ENCODE measurements around the gene DBH.
A peak's percentile ranks its signal among the peaks of the same experiment; 100 is the strongest.
"Not testable (repeated sequence)": the region's sequence is repeated elsewhere in the genome, so short reads cannot be mapped to it uniquely, and the experiment has no call there.

The DBH gene

DNA sequence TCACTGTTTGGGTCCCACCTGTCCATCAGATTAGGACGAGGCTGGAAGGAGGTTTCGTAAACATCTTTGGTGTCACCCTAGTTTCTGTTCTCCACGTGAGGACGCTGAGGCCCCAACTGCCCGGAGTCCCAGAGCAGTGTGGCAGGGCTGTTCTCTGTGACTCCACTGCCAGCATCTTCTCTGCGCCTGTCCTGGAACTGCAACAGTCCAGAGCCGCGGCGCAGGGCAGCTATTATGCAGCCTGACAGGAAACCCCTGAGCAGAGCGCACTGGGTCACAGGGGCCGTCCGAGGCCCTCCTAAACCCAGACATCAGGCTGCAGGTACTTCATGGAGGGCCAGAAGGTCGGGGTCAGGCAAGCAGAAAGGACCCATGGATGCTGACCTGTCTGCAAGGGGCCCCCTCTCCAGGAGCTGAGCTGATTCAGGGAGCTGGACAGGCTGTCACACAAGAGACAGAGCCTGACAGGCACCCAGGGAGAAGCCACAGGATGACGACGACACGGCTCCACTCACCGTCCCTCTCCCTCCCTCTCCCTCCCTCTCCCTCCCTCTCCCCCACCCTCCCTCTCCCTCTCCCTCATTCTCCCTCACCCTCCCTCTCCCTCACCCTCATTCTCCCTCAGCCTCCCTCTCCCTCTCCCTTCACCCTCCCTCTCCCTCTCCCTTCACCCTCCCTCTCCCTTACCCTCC, 31.7 kb downstream of the DBH start:
- DNase-seq = no peak

DNA sequence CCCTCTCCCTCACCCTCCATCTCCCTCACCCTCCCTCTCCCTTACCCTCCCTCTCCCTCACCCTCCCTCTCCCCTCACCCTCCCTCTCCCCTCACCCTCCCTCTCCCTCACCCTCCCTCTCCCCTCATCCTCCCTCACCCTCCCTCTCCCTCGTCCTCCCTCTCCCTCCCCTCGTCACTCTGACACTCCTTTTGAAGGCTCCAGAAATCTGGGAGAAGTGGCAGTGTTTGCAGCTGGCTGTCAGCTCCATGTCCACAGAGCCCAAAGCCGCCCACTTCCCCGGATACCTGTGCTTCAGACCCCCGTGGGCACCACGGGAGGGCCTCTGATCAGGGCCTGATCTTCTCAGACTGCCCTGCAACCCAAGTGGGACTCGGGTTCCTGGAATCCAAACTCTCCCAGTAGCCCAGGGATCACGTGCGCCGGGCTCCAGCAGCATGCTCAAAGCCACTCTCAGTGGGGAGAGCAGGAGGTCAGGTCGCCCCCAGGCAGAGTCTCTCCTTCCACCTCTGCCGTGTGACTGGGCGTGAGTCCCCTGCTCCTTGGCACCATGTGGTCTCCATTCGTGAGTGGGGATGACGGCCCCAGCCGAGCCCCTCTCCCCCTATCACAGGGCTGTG, 33.1 kb downstream of the DBH start:
- DNase-seq = no peak

DNA sequence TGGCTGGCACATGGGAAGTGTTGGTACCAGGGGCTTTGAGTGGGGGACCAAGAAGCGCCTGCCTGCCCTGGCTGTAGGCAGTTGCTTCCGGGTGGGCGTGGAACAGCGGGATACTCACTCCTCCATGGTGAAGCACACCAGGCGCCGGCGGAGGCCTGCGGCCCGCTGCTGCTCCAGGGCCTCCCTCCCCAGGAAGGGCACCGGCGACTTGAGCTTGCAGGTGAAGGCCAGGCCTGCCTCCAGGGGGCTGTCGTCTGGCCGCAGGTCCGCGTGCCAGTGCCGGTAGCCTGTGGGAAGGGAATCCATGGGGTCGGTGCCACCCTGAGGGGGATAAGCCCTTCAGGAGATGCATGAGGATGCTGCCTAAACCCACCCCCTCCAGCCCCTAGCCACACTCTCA, 34.3 kb downstream of the DBH start:
- DNase-seq = no peak

DNA sequence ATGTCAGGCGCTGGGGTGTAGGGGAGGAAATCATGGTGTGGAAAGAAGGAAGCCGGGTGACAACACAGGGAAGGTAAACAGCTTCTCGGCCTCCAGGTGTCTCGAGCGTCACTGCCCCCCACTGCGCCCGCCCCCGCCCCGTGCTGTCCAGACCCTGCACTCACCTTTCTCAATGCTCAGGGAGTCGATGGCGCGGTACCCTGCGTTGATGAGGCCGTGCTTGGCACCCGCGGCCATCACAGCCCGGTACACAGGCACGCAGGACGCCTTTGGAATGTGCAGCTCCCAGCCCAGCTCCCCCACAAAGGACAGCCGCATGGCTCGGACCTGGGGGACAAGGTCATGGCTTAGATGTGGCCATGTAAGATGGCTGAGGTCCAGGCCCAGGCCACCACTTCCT, 35.2 kb downstream of the DBH start:
- no peak for DNase-seq

DNA sequence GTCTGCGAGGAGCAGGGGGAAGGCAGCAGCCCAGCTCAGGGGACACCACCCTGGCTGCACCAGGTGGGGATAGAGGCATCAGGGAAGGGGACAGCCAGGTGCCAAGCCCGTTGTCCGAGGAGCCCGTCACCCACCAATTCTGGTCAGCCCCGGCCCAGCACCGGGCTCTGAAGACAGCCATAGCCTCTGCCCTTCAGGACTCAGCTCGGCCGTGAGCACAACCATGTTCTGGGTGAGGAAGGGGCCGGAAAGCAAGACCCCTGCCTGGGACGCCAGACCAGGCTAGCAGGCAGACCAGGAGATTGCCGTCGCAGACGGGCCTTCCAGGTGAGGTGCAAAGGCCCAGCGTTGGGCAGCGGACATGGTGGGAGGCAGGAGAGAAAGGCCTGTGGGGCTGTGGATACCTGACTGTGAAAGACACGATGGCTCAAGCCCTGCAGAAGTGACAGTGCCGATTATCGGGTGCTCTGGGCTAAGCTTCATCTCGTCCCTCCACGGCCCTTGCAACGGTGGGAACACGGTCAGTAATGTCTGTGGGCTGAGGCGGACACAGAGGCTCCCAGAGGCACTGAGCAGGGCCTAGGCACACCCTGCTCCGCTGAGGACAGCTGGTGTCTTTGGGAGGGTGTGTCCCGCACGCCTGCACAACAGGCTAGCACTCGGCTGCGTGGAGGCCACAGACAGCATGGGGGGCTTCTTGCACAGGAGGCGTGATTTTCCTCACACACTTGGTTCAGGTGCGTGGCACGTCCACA, 36.5 kb downstream of the DBH start:
- no peak for DNase-seq

DNA sequence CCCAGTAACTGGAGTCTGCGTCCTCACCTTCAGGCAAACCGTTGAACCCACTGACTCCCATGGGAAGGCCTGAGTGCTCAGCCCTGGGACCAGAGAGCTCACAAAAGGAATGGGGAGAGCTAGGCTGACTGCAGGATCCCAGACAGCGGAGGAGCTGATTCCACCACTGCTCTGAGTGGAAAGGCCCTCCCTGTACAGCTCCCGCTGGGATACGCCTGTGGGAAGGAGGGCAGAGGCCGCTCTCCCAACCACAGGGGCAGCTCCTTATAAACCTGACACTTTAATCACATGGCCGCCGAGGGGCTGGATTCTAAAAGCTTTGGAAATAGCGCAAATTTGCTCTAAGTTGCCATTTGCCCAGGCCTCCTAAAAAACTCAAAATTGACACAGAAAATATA, 37.1 kb downstream of the DBH start:
- no peak for DNase-seq

DNA sequence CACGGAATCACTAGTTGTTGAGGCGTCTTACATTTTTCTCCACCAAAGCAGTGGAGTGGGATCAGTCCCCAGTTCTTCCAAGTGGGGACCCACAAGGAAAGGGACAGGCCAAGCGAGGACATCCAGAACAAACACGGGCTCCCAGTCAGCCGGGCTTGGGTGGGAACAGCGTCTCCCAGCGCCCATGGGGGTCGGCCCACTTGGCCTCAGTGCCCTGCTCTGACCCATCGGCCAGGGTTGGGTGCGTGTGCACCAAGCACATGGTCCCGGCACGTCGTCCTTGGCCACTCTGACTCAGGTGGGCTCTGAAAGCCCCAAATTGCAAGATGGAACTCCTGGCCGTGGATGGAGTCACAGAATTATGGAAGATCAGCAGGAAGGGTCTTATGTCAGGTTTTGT, 37.9 kb downstream of the DBH start:
- no peak for DNase-seq

DNA sequence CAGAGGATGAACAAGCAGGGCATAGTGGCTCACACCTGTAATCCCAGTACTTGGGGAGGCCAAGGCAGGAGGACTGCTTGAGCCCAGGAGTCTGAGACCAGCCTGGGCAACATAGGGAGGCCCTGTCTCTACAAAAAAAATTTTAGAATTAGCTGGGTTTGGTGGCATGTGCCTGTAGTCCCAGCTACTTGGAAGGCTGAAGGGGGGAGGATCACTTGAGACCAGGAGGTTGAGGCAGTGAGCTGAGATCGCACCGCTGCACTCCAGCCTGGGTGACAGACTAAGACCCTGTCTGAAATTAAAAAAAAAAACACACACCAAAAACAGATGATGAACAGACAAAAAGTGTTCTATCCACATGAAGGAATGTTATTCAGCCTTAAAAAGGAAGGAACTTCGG, 39.6 kb downstream of the DBH start:
- not testable (repeated sequence) for DNase-seq

DNA sequence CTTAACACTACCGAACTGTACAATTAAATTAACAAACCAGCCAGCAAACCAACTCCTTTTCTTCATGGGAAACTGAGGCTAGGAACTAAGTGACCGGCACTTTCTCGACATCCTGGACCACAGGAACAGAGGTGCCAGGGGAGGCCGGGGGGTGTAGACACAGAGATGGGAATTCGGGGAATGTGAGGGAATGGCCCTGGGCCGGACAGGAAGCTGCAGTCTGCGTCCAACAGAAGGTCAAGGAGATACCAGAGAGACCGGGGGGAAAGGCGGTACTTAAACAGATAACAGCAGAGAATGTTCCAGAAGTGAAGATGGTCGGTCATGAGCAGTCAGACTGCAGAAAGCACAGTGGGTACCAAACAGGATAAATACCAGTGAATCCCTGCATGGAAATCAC, 40.3 kb downstream of the DBH start:
- no peak for DNase-seq

DNA sequence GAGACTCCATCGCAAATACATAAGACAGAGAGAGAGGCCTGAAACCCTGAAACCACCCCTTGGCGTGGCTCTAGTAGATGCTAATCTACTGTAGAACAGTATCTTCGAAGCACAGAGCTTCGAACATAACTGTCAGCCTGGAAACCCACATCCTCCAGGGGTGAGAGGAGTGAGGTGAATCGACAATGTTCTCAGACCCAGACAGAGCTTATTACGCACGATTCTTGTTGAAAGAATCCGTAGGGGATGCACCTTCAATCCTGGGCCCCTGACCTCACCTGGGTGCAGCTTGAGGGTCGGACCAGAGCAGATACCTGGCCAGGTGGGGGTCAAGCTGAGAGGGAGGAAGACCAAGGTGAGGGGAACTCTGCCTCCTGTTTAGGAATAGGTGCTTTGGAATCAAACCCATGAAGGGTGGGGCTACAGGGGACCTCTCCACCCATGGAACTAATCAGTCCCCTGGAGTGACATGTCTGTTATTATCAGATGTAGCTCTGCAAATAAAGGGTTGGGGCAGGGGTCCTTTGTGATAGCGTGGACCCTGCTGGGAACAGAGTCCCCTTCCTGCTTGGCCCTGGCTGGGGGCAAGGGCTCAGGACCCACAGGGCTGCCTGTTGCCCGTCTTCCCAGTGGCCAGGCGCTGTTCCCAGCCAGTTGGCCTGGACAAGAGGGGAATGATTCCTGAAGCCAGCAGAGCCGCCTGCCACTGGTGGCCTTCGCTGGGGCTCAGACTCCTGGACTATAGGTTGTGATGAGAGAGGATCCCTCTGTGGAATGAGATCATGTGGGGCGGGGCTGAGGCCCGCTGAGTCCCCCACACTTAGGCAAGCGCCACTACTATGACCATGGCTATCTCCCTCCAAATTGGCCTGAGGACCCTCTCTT, 41.2 kb downstream of the DBH start:
- DNase-seq = no peak

DNA sequence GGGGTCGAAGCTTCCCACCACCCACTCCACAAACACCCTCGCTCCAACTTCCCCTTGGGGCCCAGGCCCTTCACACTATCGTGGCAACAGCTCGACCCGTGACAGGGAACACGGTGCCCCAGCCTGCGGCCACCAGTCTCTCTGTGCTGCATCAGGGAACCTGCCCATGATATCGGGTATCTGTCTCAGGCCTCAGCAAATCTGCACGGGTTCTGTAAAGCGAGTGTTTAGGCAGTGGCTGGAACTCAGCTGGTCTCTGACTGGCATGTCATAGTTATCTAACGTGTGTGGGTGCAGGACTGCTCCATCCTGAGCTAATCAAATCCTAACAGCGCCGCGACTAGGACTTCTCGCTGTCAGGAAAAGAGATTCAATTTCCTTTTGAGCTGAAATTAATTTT, 42.9 kb downstream of the DBH start:
- DNase-seq = no peak

DNA sequence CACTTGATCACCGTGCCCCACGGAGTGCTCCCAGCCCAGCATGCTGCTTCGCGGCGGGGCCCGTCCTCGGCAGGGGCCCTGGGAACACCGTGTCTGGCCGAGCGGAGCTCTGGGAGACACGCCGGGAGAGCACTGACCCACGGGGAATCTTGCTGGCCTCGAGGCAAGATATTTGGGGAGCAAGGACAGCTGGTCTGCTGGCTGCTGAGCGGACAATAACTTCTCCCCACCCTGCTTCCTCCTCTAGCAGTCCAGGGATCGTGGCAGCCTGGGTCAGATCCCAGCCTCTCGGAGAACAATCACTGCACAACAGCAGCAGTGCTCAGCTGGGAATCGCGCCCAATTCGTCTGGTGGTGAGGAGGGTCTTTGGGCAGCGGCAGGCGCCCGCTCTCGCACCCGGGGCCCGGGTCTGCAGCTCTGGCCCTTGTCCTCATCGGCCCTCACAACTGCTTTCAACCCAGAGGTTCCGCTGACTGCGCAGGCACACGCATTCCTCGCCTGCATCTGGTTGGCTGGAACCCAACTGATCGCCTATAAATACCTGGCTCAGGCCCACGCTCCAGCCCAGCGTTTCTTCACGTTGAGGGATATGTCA, 43.4 kb downstream of the DBH start:
- DNase-seq = no peak

DNA sequence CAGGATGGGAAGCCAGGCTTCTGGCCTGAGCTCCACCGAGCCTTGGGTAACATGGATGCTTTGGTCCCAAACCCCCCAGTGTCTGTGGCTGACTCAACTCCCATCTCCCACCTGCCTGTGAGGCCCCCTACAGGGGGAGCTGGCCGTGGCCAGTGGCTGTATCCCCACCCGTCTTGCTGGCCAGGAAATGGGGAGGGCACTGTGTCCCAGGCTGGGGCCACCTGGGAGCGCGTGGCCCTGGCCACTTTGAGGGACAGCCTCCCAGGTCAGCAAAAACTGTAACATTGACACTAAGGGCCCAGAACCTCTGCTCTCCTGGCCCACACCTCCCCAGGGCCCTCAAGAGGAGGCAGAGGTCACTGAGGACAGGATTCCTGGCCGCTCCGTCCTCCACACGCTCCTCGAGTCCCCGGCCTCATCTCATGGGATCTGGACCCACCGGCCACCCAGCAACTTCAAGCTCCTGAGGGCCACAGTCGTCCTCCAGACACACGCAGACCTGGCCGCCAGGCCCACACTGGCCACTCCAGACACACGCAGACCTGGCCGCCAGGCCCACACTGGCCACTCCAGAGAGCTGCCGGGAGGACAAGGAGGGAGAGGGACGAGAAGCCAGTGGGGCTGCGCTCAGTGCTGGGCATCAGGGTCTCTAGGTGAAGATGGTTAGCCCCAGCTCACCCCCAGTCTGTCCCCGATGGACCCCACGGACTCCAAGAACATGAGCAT, 44.2 kb downstream of the DBH start:
- no peak for DNase-seq

DNA sequence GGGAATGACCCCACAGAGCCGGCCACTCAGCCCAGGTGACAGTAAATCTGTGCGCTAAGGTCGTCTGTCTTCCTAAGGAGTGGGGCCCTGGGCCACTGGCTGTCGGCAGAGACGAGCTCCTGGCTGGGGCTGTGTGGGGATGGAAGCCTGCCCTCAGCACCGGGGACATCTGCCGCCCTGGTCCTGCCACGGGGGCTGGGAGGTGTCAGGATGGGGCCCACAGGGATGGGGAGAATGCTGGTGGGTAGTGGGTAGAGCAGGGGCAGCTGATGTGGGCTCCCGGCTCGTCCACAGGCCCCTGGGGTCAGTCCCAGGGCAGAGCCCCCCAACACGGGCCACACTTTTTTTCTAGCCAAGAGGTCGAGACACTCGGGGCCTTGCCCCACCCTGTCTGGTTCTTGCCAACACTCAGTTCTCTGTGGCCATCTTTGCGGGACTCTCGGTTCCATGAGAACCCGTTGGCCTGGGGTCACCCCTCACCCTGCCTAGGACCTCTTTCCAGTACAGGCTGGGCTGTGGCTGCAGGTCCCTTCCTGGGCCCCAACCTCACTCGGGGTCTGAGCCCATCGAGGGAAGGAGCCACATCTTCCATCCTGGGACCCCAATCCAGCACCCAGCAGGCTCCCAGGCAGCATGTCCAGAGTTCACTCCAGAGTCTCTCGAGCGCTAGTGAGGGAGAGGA, 45.0 kb downstream of the DBH start:
- DNase-seq = no peak

DNA sequence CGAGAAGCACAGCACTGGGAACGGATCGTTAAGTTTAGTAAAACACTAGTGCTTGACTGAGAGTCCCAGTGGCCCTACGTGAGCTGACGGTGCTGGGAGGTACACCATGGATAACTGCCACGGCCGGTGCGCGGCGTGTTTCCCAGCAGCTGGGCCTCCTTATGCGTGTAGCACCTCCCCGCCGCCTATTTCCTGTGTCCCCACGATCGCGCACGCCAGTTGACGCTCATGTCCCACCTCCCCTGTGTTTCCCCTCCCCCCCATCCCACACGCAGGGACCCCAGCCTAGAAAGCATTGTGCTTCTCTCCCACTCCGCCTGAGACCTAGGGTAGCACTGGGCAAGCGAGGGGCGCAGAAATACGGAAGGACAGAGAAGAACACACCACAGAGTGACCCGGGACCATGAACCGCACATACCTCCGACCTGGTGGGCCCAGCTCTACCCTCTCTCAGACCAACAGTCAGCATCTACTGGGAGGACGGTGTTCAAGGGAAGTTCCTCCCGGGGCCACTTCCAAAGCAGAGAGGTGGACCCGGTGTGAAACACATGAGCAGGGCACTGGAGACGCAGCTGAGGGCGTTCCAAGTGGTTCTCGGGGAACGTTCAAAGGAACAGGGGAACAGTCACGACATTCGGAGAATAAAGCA, 45.6 kb downstream of the DBH start:
- DNase-seq = no peak

DNA sequence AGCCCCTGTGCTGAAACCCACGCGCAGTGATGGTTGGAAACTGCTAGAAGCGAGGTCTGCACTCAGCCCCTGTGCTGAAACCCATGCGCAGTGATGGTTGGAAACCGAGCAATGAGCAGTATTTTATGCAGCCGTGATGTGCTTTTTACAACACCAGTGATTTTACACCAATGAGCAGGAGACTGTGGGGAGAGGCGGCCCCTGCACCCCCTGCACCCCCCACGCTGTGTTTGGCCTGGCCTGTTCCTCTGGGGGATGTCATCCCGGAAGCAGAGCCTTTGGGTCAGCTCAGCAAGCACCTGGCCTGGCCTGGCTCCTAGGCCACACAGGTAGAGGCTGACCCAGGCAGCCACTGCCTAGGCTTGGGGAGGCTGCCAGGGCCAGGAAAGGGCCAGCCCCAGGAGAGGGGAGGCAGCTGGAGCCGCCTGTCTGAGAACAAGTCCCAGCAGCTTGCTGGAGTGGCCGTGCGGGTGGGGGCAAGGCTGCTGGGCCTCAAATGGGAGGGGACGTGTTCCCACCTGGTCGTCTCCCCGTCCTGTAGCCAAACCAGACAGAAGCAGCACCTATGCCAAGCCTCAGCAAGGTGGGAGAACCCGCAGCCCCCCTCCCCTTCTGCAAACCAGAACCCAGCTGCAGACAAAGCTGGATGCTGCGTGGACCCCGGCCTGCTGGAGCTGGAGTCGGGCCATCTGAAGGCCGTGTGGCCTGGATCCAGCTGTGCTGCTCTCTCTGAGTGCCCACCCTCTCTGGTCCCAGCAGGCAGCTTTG, 46.8 kb downstream of the DBH start:
- DNase-seq = no peak

DNA sequence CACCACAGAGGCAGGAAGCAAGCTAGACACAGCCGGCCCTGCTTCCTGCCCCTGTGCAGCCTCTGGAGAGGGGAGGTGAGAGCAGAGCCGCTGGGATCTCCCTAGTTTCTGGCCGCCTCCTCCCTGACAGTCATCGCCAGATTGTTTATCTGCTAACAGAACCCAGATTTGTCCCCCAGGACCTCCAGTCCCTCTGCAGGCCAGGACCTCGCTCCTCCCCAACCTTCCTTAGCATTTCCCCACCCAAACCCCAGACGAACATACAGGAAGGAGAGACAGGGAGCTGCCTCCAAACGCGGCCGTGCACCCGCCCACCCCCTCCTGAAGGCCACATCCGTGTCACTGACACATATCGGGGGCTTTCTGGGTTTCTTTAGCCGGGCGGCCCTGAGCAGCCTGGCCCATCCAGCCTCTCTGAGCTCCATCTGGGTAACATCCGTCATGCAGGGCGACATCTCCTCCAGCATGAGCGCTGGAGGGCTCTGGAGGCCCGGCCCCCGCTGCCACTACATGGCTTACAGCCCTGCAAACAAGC, 47.5 kb downstream of the DBH start:
- peak; percentile 79 for DNase-seq

DNA sequence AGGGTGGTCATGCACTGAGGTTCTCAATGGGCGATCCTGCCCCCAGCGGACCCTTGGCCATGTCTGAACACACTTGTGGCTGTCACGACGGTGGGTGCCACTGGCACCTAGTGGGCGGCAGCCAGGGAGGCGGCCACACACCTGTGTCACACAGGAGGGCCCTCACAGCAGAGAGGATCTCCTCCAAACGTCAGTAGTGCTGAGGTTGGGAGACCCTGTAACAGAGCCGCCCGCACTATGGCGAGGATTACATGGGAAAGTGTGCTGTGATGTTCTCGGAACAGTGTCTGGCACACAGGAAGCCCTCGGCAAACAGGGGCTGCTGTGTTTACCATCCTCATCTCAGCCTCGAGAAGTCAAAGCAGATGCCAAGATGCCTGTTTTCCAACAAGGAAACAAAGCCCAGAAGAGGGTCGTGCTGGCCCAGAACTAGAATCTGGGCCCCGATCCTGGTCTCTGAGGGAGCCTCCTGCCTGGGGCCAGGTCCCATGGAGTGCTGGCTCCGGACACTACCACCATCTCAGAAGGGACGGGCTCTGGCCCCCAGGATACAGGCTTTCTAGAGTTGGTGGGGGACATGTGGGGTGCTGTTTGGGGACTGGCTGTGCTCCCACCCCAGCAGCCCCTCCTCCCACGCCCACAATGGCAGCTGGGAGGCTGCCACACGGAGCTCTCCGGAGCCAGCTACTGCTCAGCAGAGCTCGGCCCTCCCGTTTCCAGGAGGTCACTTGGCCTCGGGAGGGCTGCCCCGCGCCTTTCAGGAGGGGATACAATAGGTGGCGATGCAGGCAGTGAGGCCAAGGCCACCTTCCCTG, 48.2 kb downstream of the DBH start:
- no peak for DNase-seq

DNA sequence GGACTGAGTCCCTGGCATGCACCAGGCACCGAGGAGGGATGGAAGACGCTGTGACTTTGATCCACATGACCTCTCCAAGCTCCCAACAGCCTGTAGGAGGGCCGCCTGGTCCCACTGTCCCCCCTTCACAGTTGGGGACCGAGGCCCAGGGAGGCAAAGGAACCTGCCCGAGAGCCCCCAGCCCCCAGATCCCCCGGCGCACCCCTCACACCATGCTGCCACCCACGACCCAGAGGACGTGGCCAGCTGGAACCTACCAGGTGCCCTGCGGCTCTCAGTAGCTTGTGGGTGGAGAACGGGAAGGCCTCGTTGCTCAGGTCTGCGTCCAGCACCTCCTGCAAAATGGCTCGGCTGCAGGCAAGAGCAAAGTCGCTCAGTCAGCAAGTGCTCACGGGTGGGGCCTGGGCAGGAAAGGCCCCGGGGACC, 48.8 kb downstream of the DBH start:
- no peak for DNase-seq
